AG08396 (cell line): Measurements from ENCODE around the gene SMIM7.
"Not testable (repeated sequence)": the region's sequence is repeated elsewhere in the genome, so short reads cannot be mapped to it uniquely, and the experiment has no call there.

Source experiments
- DNase-seq: peaks from one replicate; pipeline ENCODE4 v3.0.0; 2012; ENCODE audit warnings: low spot score, mixed read lengths

SMIM7 gene

DNA sequence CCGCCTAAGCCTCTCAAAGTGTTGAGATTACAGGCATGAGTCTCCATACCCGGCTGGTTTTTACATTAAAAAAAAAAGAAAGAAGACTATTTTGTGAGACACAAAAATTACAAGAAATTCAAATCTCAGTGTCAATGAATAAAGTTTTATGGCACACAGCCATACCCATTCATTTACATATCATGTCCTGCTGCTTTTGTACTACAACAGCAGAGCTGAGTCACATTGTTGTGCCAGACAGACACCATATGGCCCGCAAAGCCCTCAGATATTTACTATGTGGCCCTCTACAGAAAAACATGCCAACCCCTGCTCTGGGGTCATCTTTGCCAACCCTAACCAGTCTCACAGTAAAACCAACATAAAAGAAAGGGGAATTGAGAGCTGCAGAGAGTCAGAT, 5.3 kb downstream of the SMIM7 start:
- DNase-seq, result no peak

DNA sequence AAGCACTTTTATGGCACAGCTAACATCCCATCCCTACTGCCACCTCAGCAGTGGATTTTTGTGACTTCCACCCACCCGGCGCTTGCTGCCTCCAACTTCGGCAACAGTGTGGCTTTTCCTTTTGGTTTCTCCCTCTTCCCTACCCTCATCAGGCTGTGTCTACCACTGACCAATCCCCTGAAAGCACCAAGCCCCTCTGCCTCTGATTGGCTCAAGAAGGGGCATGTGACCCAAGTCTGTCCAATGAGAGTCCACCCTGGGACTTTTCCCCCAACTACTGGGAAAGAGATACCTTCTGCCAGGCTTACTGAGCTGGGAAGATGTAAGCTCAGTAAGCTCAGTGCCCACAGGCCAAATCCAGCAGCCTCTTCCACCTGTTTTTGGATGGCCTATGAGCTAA, 5.8 kb downstream of the SMIM7 start:
- DNase-seq, result peak; percentile 36

DNA sequence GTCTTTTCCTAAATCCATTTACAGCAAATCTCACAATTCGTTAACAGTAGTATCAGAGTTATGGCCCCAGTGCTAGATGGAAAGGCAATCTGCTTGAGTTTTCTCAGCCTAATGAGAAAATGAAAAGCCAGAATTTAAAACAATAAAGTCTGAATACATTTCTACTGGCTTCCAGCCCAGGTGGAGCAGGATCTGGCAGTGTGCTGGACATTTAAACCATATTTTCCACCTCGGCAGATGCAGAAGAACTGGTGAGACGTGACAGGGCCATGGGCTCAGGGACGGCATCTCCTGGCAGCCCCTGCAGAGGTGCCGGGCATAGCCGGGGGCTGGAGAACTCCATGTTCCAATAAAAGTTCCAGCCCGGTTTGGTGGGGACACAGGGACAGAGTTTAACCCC, 7.1 kb downstream of the SMIM7 start:
- DNase-seq, result no peak

DNA sequence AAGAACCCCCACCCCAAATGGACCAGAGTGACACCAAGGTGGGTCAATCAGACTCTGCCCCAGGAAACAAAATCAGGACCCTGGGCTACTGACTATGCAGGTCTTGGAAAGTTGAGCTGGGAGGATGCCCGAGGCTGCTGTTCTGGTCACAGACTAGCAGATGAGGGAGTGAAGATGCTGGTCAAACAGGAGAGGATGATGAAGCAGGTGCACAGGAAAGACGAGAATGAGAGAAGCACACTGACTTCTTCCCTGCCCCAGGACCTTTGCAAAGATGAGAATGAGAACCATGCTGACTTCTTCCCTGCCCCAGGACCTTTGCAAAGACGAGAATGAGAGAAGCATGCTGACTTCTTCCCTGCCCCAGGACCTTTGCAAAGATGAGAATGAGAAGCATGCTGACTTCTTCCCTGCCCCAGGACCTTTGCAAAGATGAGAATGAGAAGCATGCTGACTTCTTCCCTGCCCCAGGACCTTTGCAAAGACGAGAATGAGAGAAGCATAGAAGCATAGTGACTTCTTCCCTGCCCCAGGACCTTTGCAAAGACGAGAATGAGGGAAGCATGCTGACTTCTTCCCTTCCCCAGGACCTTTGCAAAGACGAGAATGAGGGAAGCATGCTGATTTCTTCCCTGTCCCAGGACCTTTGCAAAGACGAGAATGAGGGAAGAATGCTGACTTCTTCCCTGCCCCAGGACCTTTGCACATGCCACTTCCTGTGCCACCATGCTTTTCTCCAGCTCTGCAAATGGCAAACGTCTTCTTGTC, 8.3 kb downstream of the SMIM7 start:
- not testable (repeated sequence) for DNase-seq

DNA sequence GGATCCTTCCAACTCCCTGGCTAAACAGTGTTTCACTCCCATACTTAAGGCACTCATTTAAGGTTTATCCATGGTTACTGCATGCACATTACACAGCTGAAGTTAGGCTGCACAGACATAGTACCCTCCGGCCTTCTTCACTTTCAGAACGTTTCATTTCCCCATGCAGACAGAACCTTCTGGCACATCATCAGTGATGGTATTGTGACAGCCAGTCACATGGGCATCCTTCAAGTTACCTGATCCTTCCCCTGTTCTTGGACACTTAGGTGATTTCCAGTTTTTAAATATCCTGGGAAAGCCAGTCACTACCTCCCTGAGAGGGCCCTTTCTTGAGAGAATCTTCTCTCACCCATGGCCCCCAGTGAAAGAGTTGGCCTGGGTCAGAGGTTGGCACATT, 9.1 kb downstream of the SMIM7 start:
- no peak for DNase-seq

DNA sequence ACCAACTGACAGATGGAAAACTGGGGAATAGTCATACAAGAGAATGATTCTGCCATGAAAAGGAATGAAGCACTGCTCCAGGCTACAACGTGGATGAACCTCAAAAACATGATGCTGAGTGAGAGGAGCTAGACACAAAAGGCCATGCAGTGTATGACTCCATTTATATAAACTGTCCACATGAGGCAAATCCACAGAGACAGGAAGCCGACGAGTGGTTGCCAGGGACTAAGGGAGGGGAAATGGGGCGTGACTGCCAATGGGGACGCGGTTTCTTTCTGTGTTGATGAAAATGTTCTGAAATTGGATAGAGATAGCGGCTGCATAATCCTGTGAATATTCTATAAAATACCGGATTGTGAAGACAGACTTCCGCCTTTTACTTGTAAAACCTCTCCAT, 10.2 kb downstream of the SMIM7 start:
- no peak for DNase-seq

DNA sequence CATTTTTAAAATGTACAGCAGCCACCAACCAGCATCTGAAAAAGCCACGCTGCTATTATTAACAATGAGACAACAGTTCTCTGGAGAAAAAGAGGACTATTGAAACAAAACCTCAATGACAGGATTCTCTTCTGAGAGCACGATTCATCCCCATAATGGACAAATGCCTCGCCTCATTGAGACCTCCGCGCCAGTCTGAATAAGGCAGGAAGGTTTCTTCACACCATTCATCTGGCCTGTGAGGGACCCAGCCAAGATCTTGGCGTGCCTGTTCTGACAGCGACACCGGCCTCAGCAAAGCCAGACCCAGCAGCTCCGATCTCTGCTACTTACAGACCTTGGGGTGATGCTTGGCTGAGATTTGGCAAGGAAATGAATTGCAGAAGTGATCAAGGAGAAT, 14.8 kb downstream of the SMIM7 start:
- DNase-seq, result no peak

DNA sequence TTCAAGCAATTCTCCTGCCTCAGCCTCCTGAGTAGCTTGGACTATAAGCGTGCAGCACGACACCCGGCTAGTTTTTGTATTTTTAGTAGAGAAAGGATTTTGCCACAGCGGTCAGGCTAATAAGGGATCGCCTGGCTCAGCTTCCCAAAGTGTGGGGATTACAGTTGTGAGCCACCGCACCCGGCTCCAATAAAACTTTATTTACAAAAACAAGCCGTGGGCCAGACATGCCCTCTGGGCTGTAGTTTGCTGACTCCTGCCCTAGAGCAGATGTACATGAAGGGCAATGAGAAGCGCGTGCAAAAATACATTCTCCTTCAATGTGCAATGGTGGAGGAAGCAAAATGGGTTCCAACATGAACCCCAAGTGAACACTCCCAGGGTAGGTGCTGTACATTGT, 18.2 kb downstream of the SMIM7 start:
- DNase-seq, result no peak

DNA sequence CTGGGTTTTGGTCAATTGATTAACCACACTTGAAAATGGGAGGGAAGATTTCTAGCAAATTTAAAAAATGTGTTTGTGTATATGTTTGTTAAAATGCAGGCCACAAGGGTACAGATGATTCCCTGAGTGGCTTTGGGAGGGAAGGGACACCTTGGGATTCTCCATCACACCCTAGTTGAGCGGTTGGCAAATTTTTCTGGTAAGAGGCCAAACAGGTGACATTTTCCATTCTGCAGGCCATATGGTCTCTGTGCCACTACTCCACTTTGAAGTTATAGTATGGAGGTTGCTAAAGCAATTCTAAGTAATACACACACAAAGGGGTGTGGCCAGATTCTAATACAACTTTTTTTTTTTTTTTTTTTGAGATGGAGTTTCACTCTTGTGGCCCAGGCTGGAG, 19.0 kb downstream of the SMIM7 start:
- no peak for DNase-seq

DNA sequence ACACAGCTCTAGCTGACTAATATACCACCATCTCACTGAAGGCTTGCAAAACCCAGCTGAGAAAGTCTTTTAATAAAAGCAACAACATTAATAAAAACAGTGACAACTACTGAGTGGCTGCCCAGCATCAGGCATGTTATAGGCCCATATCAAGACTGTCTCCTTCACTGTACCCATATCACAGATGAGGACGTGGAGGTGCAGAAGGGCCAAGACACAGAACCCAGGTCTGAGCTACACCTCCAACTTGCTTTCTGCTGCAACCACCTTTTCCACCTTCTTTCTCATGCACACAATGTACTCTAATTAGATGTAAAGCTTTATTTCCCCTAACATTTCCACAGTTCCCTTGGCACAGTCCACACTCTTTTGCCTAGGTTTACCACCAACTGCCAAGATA, 21.3 kb downstream of the SMIM7 start:
- no peak for DNase-seq

DNA sequence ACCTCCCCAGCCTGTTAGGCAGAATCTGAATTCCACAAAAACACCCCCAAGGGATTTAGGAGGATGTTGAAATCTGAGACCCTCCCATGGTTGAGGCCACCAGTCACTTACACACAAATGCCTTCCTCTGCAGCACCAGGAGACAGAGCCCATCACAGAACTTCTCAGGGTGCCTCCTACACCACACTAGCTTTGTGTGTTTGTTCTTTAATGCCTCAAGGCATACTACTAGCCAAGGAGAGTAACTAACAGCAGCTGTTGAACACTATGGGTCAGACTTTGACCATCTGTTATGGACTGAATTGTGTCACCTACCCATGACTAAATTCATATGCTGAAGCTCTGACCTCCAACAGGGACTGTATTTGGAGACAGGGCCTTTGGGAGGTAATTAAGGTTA, 22.4 kb downstream of the SMIM7 start:
- DNase-seq, result no peak

DNA sequence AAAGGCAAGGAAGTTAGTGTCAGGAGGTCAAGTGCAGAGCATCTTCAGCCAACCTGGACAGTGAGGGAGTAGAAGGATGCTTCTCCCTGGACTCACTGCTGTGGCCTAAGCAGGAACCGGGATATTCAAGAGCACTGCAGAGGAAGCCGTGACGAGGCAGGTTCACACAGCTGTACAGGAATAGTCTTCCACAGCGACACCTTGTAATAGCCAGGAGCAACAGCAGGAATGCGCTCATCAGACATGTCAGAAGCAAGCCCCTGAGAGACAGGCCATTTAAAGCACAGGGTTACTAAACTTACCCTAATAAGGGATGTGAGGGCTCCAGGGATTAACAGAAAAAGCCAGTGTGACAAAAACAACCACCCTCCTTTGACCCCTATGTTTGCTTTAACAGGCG, 28.5 kb downstream of the SMIM7 start:
- DNase-seq, result no peak

DNA sequence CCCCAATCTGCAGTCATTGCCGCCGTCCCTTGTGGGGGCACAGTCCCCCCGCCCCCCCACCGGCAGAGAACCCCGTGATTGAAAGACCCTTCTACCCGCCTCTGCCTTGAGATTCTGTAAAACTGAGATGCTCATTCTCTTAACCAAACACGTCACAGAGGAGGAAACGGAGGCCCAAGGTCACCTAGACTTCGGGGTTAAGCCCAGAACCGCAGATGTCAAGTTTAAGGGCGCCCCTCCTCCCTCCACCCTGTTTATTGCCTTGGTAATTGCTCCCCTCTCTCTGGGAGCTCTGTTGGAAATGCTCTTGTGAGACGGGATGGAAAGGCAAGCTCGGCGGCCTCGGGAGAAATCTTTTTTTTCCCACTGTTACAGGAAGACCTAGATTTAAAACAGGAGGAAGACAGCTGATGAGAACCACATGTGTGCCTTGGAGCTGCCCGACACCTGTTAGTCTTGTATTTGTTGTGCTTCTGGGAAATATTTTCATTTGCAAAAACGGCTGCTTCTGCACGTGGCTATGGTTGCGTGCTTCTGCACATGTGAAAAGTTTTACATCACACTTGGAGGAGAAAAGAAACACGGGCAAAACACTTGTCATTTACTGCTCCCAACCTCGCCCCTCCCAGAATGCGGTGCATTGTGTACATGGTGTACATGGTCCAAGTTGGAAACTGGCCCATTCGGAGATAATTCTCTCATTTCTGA, 30.8 kb downstream of the SMIM7 start:
- DNase-seq, result peak; percentile 44

DNA sequence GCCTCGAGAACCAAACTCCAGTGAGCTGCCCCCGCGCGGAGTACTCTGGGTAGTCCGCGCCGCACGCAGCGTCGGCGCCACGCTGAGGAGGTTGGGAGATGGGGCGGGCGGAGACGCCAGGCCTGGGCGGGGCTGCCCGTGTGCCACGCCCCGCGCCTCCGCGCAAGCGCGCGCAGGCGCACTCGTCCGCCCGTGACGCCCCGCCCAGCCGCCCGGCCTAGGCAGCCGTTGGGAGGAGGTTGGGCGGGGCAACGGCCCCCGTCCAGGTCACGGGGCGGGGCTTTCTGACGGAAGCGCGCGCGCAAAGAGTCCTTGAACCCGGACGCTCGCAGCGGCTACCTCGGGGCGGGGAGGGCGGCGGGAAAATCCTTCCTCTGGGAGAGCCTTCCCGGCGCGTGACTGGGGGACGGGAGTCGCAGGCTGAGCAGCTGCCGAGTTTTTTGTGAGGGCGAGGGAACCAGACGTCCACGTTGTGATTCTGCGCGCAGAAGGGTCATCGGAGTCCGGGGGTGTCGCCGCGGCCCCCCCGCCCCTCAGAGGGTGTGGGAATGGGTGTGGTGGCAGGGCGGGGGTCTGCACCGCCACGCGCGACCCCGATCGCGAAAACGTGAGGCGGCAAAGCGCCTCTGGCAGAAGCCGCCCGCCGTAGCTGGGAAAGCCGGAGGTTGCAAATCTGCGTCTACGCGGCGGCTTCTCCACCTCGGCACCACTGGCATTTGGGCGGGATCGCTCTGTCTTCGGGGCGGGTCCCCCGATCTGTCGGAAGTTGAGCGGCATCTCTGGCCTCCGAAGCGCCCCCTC, 31.6 kb downstream of the SMIM7 start, which contains the start of gene MED26:
Gene MED26, minus strand, starts transcription at position 22 of the 801 bp plus-strand sequence. CDS start 261 bp downstream, outside the sequence.
- peak; percentile 100 for DNase-seq

DNA sequence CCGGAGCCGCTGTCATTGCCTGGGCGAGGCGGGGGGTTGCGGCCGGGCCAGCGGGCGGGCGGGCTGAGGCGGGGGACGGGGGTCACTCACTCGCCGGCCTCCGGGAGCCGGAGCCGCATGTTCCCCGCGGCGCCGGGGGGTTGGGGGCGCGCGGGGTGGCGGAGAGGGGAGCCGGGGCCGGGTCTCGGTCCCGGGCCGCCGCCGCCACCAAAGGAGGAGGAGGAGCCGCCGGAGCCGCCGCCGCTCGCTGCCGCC, 32.1 kb downstream of the SMIM7 start:
- peak; percentile 34 for DNase-seq

DNA sequence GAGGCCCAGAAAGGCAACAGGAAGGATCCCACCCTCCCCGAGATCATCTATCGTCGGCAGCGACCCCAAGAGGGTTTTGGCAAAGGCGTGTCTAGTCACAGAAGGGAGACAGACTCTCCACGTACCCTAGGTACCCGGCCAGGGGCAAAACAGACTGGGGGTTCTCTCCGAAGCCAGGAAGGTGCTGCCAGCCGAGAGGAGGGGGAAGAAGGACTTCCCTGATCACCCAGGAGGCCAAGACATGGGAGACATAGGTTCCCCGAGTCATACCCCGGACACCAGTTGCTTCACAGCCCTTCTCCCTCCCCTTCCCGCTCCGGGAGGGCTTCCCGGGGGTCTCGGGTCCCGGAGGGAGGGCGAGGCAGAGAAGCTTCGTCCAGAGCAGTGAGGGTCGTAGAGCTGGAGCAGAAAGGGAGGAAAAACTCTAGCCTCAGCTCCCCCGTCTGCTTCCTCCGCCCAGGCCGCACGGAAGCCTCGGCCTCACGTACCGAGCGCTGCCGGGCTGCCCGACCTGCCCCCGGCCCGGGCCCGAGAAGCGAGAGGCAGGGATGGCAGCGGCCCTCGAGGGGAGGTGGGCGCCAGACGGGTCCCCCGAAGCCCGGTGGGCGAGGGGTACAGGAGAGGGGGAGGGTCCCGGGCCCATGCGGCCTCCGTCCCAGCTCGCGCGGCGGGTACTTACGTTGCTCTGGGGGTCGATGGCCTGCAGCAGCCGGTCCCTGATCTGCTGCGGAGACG, 32.6 kb downstream of the SMIM7 start:
- no peak for DNase-seq

DNA sequence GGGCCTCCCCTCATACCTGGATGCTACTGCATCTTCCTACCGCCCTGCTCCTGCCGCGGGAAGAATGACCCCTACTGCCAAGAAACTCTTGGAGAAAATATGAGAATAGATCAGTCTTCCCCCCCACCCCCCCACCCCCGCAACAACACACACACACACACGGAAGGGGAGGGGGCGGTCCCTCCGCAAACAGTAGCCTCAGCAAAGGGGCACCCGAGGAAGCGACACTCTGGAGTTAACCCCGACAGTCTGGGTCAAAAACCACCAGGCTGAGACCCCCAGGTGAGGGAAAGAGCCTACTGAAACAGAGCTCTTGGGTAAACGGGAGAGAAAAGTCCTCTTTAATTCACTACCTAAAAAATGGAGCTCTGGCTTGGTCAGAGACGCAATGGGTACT, 33.1 kb downstream of the SMIM7 start:
- DNase-seq, result no peak

DNA sequence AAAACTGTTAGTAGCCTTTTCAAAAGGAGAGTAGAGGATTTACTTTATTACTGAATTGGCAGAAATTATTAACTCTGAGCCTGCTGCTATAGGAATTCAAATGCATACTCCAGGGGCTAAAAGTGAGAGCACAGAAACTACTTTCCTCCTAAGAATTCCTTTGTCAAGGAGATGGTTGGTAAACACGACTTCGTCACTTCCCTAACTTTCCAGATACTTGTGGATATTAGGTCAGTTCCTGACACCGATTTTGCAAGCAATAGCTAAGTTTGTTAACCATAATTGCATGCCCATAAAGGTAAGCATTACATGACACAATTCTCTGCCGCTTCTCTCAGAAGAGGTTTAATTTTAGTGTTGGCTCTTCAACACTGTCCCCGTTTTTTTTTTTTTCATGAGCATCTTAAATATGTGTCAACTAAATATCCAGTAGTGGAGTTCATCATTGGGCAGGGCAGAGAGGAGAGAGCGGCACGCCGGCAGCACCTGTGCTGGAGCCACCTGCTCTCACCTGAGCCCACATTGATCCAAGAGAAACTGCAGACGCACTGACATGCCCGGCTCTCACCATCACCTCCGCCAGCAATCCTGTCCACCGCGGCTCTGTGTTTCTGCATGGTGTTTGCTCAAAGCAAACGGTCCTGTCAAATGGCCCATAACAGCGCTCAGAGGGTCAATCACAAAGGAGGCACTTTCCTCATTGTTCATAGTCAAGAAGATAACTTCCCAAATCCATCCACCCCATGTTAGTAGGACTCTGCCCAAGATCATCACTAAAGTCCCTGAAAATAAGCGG, 34.6 kb downstream of the SMIM7 start:
- no peak for DNase-seq

DNA sequence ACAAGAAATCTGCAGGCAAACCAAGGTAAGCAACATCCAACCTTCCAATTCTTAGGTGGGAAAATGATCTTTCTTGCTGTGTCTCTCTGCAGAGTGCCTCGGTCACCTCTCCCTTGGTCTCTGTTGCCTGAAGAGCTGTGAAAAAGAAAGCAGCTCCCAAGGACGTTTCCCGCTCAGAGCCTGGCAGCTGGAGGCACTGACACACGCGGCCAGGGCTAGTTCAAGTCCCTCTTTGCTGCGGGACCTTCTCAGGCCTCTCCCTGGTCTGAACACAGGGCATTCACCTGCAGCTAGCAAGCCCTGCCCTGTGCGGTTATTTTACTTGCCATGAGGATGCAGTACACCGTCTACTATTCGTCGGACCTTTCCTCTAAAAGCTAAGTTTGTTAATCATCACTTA, 35.7 kb downstream of the SMIM7 start:
- DNase-seq, result no peak

DNA sequence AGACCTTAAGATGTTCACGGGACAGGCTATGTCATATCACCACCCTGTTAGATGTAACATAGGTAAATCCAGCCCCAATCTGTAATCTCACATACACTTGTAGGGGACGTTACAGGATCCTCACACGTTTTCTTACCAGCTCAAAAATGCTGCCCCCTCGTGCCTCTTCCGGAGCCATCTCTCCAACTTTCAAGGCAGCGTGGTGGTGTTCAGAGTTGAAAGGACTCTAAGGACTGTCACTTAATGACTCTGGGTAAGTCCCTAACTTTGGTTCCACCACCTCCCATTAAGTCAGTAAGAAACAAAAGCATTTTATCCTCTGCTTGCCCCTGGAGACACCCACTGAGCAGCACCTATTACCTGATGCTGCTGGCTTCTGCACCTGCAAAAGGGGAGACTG, 36.4 kb downstream of the SMIM7 start:
- no peak for DNase-seq

DNA sequence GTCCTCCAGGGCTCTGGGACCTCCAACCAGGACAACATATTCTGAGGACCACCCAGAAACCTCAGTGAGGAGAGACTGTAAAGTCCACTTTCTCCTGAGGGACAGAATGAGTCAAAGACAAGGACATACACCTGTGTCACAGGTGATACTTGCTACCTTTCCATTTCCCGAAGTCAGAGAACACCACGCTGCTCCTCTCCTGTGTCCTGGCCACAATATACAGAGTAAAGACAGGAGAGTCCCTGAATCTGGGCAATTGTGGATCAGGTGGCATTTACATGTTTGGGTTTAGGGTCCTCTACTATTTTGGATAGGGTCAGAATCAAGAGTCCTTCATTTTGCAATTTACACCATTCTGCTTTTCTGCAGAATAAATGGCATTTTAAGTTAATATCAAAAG, 36.9 kb downstream of the SMIM7 start:
- no peak for DNase-seq
